Retinal pigment epithelial cell (primary cell): ENCODE results near the gene ASPN.

Experiments used
- DNase-seq: peaks from one replicate; pipeline ENCODE4 v3.0.0-alpha.2; 2010; ENCODE audit warnings: low read depth
- H3K4me3 ChIP-seq: 2 replicates; pipeline ENCODE4 v1.5.1; 2011; ENCODE audit warnings: mild to moderate bottlenecking, low read length, control low read depth, moderate library complexity
- TF ChIP-seq, protein P1 (sequence below): conservative IDR thresholded peaks from 2 replicates; pipeline ENCODE4 v1.5.1; 2011; ENCODE audit warnings: low read depth, low read length, control low read depth, inconsistent platforms

ASPN gene

DNA sequence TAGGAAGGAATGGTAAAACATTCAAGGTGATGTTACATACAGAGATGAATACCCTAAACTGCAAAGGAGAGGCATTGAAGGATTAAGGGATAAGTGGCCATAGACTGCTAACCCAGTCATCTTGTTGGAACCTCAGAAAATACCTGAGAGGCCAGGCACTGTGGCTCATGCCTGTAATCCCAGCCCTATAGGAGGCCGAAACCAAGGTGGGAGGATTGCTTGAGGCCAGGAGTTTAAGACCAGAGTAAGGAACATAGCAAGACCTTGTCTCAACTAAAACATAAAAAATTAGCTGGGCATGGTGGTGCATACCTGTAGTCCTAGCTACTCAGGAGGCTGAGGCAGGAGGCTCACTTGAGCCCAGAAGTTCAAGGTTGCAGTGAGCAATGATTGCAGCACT, 42.6 kb upstream of the ASPN start:
- H3K4me3 ChIP-seq, result no peak overlapping the region
- DNase-seq, result no peak
- TF ChIP-seq, protein P1, sequence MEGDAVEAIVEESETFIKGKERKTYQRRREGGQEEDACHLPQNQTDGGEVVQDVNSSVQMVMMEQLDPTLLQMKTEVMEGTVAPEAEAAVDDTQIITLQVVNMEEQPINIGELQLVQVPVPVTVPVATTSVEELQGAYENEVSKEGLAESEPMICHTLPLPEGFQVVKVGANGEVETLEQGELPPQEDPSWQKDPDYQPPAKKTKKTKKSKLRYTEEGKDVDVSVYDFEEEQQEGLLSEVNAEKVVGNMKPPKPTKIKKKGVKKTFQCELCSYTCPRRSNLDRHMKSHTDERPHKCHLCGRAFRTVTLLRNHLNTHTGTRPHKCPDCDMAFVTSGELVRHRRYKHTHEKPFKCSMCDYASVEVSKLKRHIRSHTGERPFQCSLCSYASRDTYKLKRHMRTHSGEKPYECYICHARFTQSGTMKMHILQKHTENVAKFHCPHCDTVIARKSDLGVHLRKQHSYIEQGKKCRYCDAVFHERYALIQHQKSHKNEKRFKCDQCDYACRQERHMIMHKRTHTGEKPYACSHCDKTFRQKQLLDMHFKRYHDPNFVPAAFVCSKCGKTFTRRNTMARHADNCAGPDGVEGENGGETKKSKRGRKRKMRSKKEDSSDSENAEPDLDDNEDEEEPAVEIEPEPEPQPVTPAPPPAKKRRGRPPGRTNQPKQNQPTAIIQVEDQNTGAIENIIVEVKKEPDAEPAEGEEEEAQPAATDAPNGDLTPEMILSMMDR, result no peak

DNA sequence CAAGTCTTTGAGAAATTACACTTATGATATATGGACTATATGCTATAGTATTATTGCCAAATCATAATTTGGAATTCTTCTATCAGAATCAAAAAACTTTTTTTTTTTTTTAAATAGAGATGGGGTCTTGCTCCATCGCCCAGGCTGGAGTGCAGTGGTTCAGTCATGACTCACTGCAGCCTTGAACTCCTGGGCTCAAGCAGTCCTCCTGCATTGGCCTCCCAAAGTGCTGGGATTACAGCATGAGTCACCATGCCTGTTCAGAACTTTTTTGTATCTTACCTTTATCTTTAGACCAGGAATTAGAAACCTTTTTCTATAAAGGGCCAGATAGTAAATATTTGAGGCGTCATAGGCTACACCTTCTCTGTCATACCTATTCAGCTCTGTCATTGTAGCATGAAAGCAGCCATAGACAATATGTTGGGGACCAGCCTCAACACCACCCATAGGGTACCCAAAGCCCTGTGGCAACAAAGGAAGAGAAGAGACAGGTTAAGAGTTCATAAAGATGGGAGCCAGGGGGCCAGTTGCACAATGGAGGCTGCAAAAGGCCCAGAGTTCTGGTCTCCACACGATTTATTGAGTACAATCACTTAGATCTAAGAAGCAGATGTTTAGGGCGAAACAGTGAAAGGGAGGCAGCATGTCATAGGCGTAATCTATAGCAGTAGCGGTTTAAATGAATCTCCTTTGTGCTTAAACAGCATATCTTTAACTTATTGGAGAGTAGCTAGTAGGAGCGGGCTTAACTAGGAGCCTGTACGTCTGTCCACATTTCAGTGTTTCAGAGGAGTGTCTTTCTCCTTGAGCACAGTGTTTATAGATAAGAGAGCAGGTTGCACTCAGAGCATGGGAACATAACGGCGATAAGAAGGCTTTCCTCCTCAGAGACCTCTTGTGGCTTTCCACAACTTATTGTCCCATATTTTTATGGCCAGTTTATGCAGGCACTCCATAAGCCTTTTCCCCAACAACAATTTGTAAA, 41.0 kb upstream of the ASPN start:
- H3K4me3 ChIP-seq, result no peak overlapping the region
- TF ChIP-seq, protein P1, result no peak
- DNase-seq, result no peak

DNA sequence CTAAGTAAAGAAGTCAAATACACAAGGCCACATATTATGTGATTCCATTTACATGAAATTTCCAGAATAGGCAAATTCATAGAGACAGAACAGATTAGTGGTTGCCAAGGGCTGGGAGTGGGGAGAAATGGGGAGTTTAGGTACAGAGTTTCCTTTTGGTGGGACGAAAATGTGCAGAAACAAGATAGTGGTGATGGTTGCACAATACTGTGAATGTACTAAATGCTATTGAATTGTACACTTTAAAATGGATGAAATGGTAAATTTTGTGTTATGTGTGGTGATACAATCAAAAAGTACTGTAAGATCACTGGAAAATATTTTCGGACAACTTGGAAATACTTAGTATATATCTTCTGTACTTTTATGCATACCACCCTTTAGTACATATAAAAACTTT, 38.5 kb upstream of the ASPN start:
- DNase-seq, result no peak
- TF ChIP-seq, protein P1, result no peak
- H3K4me3 ChIP-seq, result no peak overlapping the region

DNA sequence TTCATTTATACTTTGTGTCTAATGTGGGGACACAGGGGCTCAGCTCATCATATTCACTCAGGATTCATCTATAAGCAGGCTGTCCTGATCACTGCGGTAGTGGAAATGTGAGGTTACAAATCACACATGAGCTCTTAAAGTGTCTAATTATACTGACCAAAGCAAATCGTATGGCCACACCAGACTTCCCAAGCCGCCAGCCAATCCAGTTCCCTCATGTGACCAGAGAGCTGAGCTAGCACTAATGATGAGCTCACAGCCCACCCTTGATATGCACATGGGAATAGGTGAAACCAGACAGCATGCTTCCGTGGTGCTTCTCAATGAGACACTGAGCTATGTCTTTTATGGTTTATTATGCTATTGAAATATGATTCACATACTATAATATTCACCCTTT, 35.9 kb upstream of the ASPN start:
- no peak overlapping the region for H3K4me3 ChIP-seq
- TF ChIP-seq, protein P1, result no peak
- no peak for DNase-seq

DNA sequence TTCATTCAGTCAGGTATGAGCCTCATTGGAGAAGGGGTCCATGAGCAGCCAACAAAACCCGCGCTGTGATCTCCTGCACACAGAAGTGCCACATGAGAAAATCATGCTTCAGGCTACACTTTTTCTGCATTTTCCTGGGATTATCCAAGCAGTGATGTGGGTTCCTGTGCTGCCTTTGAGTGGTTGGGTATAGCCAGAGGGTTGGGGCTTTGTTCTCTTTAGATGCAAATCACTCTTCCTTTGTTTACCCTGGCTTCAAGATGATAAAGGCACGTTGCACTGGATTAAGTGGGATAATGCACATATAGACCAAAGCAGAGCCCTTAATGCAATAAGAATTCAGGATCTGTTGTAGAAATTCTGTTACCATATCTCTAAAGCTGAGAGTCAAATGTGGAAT, 34.7 kb upstream of the ASPN start:
- TF ChIP-seq, protein P1, result no peak
- no peak overlapping the region for H3K4me3 ChIP-seq
- no peak for DNase-seq

DNA sequence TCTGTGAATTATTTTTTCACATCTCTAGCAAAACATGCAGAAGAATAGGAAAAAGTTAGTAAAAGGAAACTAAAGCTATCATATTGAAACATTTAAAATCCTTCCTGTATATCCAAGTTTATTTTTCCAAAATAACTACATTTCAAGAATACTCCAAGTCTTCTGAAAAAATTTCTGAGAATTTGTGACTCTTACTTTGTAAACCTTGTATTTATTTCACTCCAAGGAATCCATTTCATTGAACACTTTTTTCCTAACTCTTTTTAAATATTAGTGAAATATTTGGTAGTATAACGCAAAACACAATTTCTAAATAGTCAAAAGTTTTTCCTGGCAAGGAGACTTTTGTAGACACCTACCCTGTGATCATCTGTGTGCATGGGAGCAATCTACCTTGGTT, 34.2 kb upstream of the ASPN start:
- no peak for DNase-seq
- H3K4me3 ChIP-seq, result no peak overlapping the region
- TF ChIP-seq, protein P1, result no peak

DNA sequence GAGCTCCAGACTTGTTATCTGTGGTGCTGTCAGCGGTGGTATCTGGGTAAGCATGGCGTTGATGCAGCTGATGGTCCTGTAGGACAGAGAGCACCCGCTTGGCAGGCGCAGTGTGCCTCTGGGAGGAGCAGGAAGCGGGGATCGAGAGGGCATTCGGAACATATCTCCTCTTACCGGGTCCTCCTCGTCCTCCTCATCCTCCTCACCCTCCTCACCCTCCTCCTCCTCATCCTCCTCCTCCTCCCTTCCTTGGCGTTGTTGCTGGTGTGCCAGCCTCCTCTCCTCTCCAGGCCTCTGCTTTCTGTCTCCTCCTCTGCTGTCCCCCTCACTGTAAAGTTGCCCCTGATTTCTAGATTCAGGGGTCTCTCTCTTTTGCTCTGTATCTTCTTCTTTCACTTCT, 32.3 kb upstream of the ASPN start:
- TF ChIP-seq, protein P1, result no peak
- no peak for DNase-seq
- no peak overlapping the region for H3K4me3 ChIP-seq
